Measurements from ENCODE around the gene PROC. TPM values are rescaled to one million over a fixed set of nuclear protein-coding genes. Genes with fewer than 3 reads are reported as not detected.

The PROC gene
- total RNA-seq, 4 donors from 2014 or later, result not detected

GRCh38 chr2:127382831-127383230 is 35.4 kb upstream of the PROC start:
- H3K27me3 ChIP-seq, result no peaks in the 10 kb centered on the region
- TF ChIP-seq POLR2AphosphoS5 (IDR thresholded peaks at IDR 0.05) (no peak), EP300 (IDR thresholded peaks at IDR 0.05) (no peak)
- intact Hi-C loops (cut with DNase I), result loop anchor here (5.0 kb wide), 1 partner anchor 34 kb away; the partner anchor contains the start of gene PROC
- H3K27ac ChIP-seq (replicated peaks in 1 of 4), result no peak overlapping the region
- no peak for DNase-seq (ENCODE audit: extremely low spot score)
- H3K9me3 ChIP-seq, result no peaks in the 10 kb centered on the region
- peaks cover 34 to 76% (median 65%) of the 10 kb centered on the region in 4 donors for H3K4me1 ChIP-seq
- 70% methylated on average over 3 of the region's 3 CpGs for WGBS
- H3K4me3 ChIP-seq, result no peak overlapping the region
- no peaks in the 10 kb centered on the region for H3K36me3 ChIP-seq

- intact Hi-C loops (cut with DNase I), result loop anchor here (5.0 kb wide), 1 partner anchor 33 kb away; the partner anchor contains the start of gene PROC
- Histone ChIP-seq H3K4me1 (peaks cover 34 to 80% (median 67%) of the 10 kb centered on the region in 4 donors), H3K36me3 (no peaks in the 10 kb centered on the region), H3K27ac (replicated peaks in 1 of 4) (no peak overlapping the region), H3K27me3 (no peaks in the 10 kb centered on the region), H3K4me3 (no peak overlapping the region), H3K9me3 (no peaks in the 10 kb centered on the region)
- 92% methylated on average over 6 of the region's 6 CpGs for WGBS
- no peak for TF ChIP-seq EP300 (IDR thresholded peaks at IDR 0.05)
- no peak for TF ChIP-seq POLR2A (IDR thresholded peaks at IDR 0.05; ENCODE audit: low read depth)
- TF ChIP-seq CTCF (IDR thresholded peaks at IDR 0.05), result no peak
- no peak for TF ChIP-seq POLR2AphosphoS5 (IDR thresholded peaks at IDR 0.05)
- DNase-seq (ENCODE audit: extremely low spot score), result no peak
Measured at GRCh38 chr2:127384529-127384928, 33.7 kb upstream of the PROC start.

- intact Hi-C loops (cut with DNase I), result no loop called here
- H3K9me3 ChIP-seq, result no peaks in the 10 kb centered on the region
- 78% methylated on average over 4 of the region's 4 CpGs for WGBS
- no peak for TF ChIP-seq CTCF (IDR thresholded peaks at IDR 0.05)
- no peak for TF ChIP-seq POLR2AphosphoS5 (IDR thresholded peaks at IDR 0.05)
- TF ChIP-seq POLR2A (IDR thresholded peaks at IDR 0.05; ENCODE audit: low read depth), result no peak
- TF ChIP-seq EP300 (IDR thresholded peaks at IDR 0.05), result no peak
- H3K27me3 ChIP-seq, result no peaks in the 10 kb centered on the region
- peaks cover 29 to 64% (median 59%) of the 10 kb centered on the region in 4 donors for H3K4me1 ChIP-seq
- DNase-seq (ENCODE audit: extremely low spot score), result no peak
- H3K36me3 ChIP-seq, result no peaks in the 10 kb centered on the region
- H3K4me3 ChIP-seq, result peak overlapping the region; percentile 74 to 100 (median 97)
- H3K27ac ChIP-seq (replicated peaks in 1 of 4), result peak overlapping the region in 3 of 4 donors; percentile 97 to 100 (median 100)
Measured at GRCh38 chr2:127386246-127386645, 32.0 kb upstream of the PROC start.

GRCh38 chr2:127386764-127387654 is 31.2 kb upstream of the PROC start:
- H3K4me3 ChIP-seq, result peak overlapping the region; percentile 74 to 100 (median 97)
- intact Hi-C loops (cut with DNase I), result no loop called here
- peak; percentile 95 for DNase-seq (ENCODE audit: extremely low spot score)
- no peaks in the 10 kb centered on the region for H3K36me3 ChIP-seq
- no peaks in the 10 kb centered on the region for H3K27me3 ChIP-seq
- TF ChIP-seq POLR2AphosphoS5 (IDR thresholded peaks at IDR 0.05) (peak in 1 of 2 donors; percentile 61), CTCF (IDR thresholded peaks at IDR 0.05) (no peak)
- H3K27ac ChIP-seq (replicated peaks in 1 of 4), result peak overlapping the region; percentile 97 to 100 (median 100)
- H3K9me3 ChIP-seq, result no peaks in the 10 kb centered on the region
- 1% methylated on average over 22 of the region's 58 CpGs for WGBS
- peaks cover 26 to 57% (median 53%) of the 10 kb centered on the region in 4 donors for H3K4me1 ChIP-seq

- intact Hi-C loops (cut with DNase I), result loop anchor here (2.0 kb wide), 1 partner anchor 19 kb away; no protein-coding TSS in a partner anchor
- Histone ChIP-seq H3K27ac (replicated peaks in 1 of 4) (peak within 1 kb of the TSS; percentile 97 to 100 (median 100)), H3K36me3 (no peaks in the 10 kb centered on the region), H3K4me1 (peaks cover 19 to 50% (median 45%) of the 10 kb centered on the region in 4 donors), H3K27me3 (no peaks in the 10 kb centered on the region), H3K9me3 (no peaks in the 10 kb centered on the region), H3K4me3 (peak within 1 kb of the TSS; percentile 74 to 100 (median 97))
- DNase-seq (ENCODE audit: extremely low spot score), result peak; percentile 96
- TF ChIP-seq POLR2A (IDR thresholded peaks at IDR 0.05; ENCODE audit: low read depth), result peak; percentile 92
- TF ChIP-seq CTCF (IDR thresholded peaks at IDR 0.05), result no peak
- peak; percentile 82 to 94 for TF ChIP-seq POLR2AphosphoS5 (IDR thresholded peaks at IDR 0.05)
- 0% methylated on average over 32 of the region's 100 CpGs for WGBS
Measured at GRCh38 chr2:127387655-127388422, 30.4 kb upstream of the PROC start, which contains the start of gene MAP3K2. MAP3K2 (minus strand) TSS chr2:127387975; CDS start chr2:127343129, 44,846 bp downstream.

Measured in esophagus muscularis mucosa (tissue), 4 donors.